ENCODE results near the gene MLLT1. TPM values are rescaled to one million over a fixed set of nuclear protein-coding genes. Genes with fewer than 3 reads are reported as not detected.

MLLT1 gene
- total RNA-seq, 1 experiment from 2014 or later: 55.0 TPM

DNA sequence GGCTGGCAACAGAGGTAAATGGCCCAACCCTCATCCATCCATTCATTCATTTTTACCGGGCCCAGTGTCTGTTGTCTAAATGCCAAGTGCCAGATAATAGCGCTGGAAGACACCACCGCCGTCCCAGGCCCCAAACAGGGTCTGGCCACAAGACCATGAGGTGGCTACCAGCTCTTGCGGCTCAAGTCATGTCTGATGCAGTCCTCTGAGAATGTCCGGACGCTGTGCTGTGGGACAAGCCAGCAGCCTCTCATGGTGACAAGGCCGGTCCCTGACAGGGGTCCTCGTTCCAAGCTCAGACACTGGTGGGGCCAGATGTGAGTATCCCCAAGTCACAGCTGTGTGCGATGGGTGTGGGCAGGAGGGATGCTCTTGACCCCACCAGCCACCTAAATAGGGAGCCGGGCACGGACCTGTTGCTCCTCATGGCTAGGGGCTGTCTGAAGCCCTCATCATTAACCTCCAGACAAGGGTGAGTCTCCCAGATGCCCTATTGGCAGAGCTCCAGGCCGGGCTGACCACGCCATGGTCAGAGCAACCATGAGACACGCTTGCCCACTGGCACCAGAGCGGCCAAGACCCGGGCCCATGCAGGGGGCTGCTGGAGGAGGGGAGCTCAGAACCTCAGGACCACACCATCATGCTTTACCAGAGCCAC lies 58.4 kb downstream of the MLLT1 start:
- TF ChIP-seq CBX3 (IDR thresholded peaks at IDR 0.05; ENCODE audit: low read depth) (no peak), EGR1 (IDR thresholded peaks at IDR 0.05; ENCODE audit: low read depth) (no peak), RAD21 (IDR thresholded peaks at IDR 0.05; ENCODE audit: low read depth) (no peak), SRF (IDR thresholded peaks at IDR 0.05; ENCODE audit: low read depth) (no peak), CTCF (IDR thresholded peaks at IDR 0.05 in 2 of 3, conservative IDR thresholded peaks at IDR 0.05 in 1 of 3; ENCODE audit: borderline replicate concordance in 1 of 3, insufficient read depth in 1 of 3, low read depth in 2 of 3, low read length in 2 of 3) (no peak), POLR2A (IDR thresholded peaks at IDR 0.05; ENCODE audit: borderline replicate concordance, extremely low read depth, insufficient read depth, insufficient read length) (no peak), CEBPB (IDR thresholded peaks at IDR 0.05; ENCODE audit: low read depth) (no peak), POLR2AphosphoS5 (IDR thresholded peaks at IDR 0.05; ENCODE audit: low read depth, low read length) (no peak), ELF1 (IDR thresholded peaks at IDR 0.05; ENCODE audit: borderline replicate concordance, low read depth) (no peak), ZFX (IDR thresholded peaks at IDR 0.05) (no peak), ZNF274 (IDR thresholded peaks at IDR 0.05; ENCODE audit: low read depth, low read length) (no peak), TCF7L2 (IDR thresholded peaks at IDR 0.05; ENCODE audit: borderline replicate concordance, extremely low read depth, insufficient read depth, insufficient read length) (no peak), SP1 (IDR thresholded peaks at IDR 0.05; ENCODE audit: low read depth) (no peak), SIN3A (IDR thresholded peaks at IDR 0.05; ENCODE audit: low read depth) (no peak)
- TF ChIP-seq, protein P1, sequence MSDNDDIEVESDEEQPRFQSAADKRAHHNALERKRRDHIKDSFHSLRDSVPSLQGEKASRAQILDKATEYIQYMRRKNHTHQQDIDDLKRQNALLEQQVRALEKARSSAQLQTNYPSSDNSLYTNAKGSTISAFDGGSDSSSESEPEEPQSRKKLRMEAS (IDR thresholded peaks at IDR 0.05): no peak
- Histone ChIP-seq H2AFZ (ENCODE audit: low read depth, low read length, poor library complexity, severe bottlenecking) (no peak overlapping the region), H3K4me1 (ENCODE audit: control insufficient read depth in 1 of 2, insufficient read depth in 2 of 2, low read length in 2 of 2) (peaks cover 0 to 8% of the 10 kb centered on the region in 2 experiments; a peak in 1 of 4 replicates), H3K79me2 (ENCODE audit: insufficient read depth, low read length) (no peaks in the 10 kb centered on the region), H3K4me2 (ENCODE audit: low read length) (no peak overlapping the region), H3K9ac (ENCODE audit: low read length) (no peak overlapping the region), H3K4me3 (replicated peaks in 1 of 2; ENCODE audit: low read depth in 1 of 2, low read length in 2 of 2) (no peak overlapping the region), H3K9me2 (ENCODE audit: insufficient read depth) (no peaks in the 10 kb centered on the region), H4K20me1 (ENCODE audit: insufficient read depth) (no peaks in the 10 kb centered on the region), H3K27ac (ENCODE audit: low read depth, low read length) (no peak overlapping the region), H3K27me3 (ENCODE audit: insufficient read depth, low read length) (no peaks in the 10 kb centered on the region), H3K36me3 (ENCODE audit: control insufficient read depth in 1 of 2, insufficient read depth in 2 of 2, low read length in 2 of 2) (peaks cover 0 to 4% of the 10 kb centered on the region in 2 experiments; a peak in 1 of 4 replicates), H3K9me3 (ENCODE audit: control insufficient read depth in 1 of 2, insufficient read depth in 1 of 2, low read depth in 1 of 2, low read length in 2 of 2) (no peaks in the 10 kb centered on the region)
- BruUV-seq (replicated peaks): no TSS peak
- ChIA-PET CTCF (no interaction called here), RAD21 (ENCODE audit: low non-redundant PET in 1 of 2, low total read pairs in 2 of 2, uncharacterized antibody in 2 of 2, unreplicated experiment in 2 of 2) (no interaction called here), POLR2A (no interaction called here)
- ATAC-seq (no peak), DNase-seq (ENCODE audit: low read depth, low spot score) (no peak)
- intact Hi-C loops (cut with micrococcal nuclease): no loop called here
